Stimulated activated naive CD8-positive, alpha-beta T cell treated with anti-CD3 and anti-CD28 coated beads, Interleukin-15, Interleukin-2, amounts not matched to agents 100 U/mL and 50 U/mL, for 24 hours (primary cell): ENCODE data around the gene AKAP12.
A peak's percentile ranks its signal among the peaks of the same experiment; 100 is the strongest.
"Not testable (repeated sequence)": the region's sequence is repeated elsewhere in the genome, so short reads cannot be mapped to it uniquely, and the experiment has no call there.

Experiments used
- ATAC-seq: fragments of 150-1000 bp; cut with Tn5 transposase; one replicate; pipeline ENCODE4 v1.10.0; 2021
- DNase-seq: peaks from one replicate; pipeline ENCODE4 v3.0.0; 2021

Gene AKAP12

DNA sequence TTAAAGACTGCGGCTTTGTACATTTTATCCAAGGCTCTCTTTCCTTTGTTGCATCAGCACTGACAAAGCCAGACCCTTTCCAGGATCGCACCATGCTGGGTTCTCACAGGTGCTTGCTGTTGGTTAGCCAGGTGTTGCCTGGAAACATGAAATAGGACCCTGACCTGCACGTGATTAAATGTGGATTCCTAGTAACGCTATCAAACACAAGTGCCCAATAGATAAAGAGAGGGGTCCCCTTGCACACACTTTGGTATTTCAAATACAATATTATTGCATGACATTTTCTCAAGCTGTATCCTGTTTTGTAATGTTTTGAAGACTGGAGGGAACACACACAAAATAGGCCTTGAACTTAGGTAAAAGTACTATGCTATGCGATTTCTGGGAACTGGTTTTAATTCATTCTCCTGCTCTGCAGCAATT, 73.3 kb downstream of the AKAP12 start:
- DNase-seq = no peak
- ATAC-seq = no peak

DNA sequence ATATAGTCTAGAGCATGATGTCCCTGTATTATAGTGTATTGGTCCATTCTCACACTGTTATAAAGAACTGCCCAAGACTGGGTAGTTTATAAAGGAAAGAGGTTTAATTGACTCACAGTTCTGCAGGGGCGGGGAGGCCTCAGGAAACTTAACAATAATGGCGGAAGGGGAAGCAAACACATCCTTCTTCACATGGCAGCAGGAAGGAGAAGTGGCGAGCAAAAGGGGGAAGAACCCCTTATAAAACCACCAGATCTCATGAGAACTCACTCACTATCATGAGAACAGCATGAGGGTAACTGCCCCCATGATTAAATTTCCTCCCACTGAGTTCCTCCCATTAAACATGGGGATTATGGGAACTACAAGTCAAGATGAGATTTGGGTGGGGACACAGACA, 75.9 kb downstream of the AKAP12 start:
- not testable (repeated sequence) for ATAC-seq, DNase-seq

DNA sequence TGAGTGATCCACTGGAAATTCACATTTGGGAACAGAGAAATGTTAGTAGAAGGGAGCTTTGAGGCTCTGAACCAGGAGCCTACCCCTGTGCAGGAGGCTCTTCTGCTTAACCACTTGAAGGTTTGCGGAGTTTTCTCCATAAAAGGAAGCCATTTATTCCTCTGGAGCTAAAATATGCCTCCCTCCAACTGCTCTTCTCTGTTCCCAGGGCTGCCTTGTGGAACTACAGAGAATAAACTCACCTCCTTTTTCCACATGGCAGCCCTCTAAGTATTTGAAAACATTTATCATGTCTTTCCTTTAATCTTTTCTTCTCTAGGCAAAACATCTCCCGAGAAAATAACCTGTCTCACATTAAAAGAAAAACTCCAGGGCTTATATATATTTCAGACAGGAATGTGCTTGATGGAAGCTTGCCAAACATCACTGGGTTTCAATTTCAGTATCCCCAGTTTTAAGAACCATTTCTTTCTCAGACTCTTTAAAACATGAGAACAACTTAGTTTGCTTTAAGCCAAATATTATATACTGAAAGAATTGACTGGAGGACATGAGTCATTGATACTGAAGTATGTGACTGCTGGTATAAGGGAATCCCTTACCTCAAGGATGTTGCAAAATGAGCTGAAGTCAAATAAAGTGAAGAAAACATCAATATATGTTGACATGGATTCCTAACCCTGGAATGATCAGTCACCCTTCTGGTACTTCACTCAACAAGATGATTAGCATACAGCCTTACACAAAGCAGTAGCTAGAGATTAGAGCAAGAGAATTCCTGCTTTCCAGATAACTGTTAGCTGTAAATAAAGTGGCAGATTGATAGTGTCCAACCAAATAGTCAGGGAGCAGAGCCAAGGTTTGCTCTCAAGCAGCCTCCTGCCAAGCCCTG, 77.6 kb downstream of the AKAP12 start:
- DNase-seq (no peak), ATAC-seq (no peak)

DNA sequence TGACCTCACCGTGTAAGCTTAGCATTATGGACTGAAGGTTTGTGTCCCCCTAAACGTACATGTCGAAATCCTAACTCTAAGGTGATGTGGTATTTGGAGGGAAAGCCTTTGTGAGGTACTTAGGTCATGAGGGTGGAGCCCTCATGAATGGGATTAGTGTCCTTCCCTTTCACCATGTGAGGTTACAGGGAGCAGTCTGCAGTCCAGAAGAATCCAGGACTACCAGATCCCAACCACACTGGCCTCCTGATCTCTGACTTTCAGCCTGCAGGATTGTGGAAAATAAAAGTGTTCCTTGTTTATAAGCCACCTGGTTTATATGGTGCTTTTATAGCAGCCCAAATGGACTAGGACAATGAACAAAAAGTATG, 78.2 kb downstream of the AKAP12 start:
- DNase-seq (no peak), ATAC-seq (no peak)

DNA sequence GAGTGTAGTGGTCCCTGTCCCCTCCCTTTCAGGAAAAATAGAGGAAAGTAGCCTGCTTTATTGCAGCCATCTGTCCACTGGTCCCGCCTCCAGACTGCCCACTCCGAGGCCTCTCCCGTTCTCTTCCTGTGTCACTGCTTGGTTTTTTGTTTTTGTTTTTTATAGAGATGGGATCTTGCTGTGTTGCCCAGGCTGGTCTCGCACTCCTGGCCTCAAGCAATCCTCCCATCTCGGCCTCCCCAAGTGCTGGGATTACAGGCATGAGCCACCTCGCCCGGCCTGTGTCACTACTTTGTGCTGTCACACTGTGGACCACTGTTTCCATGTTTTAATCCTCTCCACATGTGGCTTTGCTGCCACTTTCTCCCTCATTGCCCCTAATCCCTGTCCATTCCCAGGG, 80.4 kb downstream of the AKAP12 start:
- no peak for ATAC-seq
- no peak for DNase-seq

DNA sequence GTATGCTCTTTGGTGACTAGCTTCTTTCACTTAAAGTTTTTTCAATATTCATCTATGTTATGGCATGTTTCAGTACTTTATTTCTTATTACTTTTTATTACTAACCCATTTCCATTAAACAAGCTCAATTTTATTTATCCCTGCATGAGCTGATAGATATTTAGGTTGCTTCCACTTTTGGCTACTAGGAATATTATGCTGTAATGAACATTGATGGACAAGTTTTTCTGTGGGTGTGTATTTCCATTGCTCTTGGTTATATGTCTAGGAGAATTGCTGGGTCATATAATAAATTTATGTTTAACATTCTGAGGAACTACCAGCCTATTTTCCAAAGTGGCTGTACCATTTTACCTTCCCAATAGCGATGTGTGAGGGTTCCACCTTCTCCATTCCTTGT, 81.7 kb downstream of the AKAP12 start:
- ATAC-seq (no peak), DNase-seq (no peak)

DNA sequence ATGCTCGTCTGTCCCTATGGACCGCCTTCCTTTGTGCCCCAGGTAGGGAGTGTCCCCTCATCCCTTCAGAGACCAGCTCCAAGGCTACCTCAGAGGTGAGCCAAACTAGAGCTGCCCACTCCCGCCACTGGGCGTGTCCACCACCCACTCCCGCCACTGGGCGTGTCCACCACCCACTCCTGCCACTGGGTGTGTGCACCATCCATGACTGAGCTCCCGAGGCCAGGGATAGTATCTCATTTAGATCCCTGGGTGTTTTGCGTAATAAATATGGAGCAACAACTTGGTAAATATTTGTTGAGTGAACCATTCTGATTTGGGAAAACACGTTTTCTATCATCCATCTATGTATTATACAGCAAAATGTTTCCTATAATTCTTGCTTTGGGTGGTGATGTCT, 82.8 kb downstream of the AKAP12 start:
- DNase-seq (no peak), ATAC-seq (no peak)

DNA sequence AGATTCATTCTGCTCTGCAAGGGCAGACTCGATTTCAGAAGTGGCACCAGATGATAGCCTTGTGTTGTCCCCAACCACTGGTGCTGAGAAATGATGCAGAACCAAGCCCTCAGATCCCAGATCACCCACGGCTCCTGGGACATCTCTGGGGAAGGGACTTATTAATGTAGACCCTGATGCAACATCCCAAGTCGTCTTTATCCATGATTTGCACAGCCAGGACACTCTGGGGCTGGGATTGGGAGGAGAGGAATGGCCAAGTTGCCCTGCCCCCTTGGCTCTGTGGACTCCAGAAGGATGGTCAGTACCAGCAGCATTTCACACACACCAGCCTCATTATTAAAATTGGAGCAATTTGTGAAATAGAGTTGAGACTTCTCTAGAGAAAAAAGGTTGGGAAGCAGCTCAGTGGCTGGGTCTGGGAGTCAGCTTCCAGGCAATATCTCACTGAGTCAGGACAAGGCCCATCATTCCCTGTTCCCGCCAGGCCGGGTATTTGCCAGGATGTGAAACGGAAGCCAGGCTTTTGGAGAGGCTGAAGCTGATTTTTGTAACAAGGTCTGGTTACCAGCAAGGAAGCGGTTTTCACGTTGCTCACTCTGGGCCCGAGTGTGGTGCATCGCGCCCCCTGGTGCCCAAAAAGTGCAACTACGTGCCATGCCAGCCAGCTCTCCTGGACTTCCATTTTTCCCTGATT, 84.2 kb downstream of the AKAP12 start:
- ATAC-seq = peak; percentile 63
- peak; percentile 75 for DNase-seq

DNA sequence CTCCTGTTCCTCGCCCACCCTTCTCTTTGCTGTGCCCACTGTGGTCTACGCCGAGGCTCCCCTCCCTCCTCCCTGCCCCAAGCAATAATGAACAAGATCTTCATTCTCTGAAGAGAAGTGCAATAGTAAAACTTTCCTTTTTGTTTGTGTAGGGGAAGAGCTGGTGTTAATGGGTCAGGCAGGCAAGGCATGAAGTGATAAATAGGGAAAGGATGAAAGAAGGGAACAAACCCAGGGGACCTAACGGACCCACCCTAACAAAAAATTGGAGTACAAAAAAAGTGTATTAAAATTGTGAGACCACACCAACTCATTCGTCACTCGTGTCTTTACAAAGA, 84.7 kb downstream of the AKAP12 start:
- ATAC-seq = no peak
- DNase-seq = no peak

DNA sequence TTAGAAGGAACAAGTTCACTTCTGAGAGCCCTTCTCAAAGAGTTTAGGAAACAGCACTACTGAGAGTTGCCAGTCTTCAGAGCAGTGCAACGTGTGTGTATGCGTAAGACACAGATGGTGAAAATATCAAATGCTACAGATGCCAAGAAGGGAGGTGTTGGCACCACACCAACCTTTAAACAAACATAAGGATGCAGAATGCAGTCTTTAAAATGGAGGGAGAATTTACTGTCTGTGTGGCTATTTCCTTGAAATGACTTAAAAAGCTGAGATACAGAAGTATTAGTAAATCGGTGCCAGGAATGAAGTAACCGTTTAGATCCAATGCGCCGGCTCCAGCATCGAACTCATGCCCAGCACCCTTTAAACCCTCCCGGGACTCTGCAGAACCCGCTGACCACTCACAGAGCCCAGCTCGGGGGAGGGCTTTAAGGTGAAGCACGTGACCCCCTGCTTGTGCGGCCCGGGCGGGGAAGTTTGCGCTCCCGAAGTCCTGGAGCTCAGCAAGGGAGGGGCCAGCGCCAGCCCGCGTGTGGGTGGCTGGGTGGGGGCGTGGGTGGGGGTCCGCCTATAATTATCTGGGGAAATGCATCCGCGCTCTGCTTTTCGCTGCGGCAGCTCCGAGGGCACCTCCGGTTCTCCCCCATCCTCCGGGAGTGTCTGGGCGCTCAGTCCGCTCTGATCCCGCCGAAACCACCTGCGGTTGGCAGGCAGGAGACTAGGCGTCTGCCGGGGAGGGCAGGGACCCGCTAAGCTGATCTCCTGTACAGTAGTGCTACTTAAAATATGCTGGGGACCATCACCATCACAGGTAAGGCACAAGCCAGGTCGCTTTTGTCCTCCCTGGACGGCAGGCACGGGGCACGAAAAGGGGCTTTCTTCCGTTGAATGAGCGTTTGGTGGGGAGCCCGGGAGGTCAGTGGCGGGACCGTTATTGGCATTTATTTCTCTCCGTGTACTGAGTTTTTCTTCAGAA, 85.6 kb downstream of the AKAP12 start:
- peak; percentile 25 for DNase-seq
- ATAC-seq = peak; percentile 55

DNA sequence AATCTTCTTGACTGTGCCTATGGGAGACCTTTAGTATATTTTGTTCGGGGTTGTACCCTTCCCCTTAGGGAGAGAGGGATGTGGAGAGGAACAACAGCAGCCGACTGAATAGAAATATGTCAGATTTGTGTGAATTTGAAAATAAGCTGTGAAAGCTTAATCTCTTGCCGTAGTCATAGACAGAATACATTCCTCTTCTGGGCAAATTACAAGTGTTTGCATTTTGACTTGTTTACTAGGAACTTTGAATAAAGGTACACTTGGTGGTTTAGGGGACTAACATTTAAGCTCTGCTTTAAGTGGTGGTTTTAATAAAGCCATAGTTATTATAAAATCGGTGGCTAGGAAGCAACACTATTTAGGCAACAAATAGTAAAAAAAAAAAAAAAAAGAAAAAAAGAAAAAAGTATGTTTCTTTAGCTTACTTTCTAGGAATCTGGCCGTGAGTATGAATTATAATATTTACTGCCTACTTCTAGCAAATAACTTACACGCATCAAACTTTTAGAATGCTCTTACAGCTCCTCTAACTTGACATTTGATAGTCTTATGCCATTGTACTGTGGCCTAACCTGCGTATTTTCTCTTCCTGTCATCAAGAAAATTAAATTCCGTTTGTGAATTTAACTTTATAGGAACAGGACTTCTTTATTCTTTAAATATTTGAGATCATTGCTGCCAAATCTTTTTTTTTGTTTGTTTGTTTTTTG, 86.5 kb downstream of the AKAP12 start:
- no peak for DNase-seq
- no peak for ATAC-seq

DNA sequence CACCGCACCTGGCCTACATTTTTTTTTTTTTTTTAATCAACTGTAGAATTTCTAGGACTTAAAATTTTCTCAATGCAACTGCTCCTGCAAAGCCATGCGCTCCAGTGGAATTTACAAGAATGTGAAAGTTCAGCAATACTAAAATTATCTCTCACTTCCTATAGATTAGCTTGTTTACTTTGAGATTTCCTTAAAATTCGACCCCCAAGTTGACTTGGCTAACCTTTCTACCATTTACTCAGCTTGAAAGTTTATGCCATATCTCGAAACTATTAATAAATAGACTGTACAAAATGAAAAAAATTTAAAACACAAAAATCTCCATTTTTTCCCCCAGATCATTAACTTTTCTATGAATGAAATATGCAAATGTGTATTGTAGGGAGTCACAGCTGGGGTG, 87.3 kb downstream of the AKAP12 start:
- DNase-seq (no peak), ATAC-seq (no peak)

DNA sequence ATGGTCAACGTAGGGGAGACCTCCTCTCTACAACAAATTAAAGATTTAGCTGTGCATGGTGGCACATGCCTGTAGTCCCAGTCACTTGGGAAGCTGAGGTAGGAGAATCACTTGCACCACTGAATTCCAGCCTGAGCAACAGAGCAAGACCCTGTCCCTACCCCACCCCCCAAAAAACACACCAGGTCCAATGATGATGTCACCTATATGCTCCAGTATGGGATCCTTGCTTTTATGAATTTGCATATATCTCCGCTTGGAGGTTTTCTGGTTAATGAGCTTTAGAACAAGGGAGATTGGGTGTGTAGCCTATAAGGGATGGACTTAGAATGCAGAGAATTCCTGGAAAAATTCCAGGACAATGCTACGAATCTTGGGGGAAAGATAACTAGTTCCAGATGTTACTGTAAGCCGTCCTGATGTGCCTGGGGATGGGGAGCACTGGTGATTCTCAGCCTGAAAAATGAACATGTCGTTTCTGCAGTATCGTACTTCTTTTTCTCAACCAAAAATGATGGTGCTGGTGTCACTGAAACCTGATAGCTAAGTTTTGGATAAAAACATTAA, 90.4 kb downstream of the AKAP12 start:
- DNase-seq = no peak
- ATAC-seq = no peak

DNA sequence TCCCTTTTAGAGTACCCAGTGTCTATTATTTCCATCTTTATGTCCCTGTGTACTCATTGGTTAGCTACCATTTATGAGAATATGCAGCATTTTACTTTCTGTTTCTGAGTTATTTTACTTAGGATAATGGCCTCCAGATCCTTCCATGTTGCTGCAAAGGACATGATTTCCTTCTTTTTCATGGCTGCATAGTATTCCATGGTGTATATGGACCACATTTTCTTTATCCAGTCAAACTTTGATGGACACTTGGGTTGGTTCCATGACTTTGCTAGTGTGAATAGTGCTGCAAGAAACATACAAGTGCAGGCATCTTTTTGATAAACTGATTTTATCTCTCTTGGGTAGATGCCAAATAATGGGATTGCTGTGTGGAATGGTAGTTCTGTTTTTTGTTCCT, 96.2 kb downstream of the AKAP12 start:
- ATAC-seq = no peak

DNA sequence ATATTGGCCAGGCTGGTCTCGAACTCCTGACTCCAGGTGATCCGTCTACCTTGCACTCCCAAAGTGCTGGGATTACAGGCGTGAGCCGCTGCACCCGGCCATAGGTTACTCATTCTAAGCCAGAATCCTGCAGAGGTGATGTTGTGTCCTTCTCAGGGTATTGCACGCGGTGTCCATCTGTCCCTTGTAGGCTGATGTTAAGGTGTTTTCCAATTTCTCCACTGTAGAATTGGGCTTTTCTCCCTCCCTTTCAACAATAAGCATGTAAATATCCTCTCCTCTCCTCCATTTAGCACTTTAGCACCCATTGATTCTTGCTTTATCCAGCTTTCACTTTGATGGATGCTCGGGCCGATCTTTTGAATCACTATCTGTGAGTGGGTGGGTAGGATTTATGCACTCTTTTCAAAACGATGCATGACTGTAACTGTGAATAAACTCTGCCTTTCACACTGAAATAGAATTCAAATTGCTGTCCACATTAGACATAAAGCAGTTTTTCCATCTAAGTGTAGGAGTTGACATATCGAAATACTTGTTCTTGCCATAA, 99.0 kb downstream of the AKAP12 start:
- DNase-seq (no peak), ATAC-seq (no peak)

More for the DNA sequence above, 96.2 kb downstream of the AKAP12 start:
- DNase-seq = no peak

DNA sequence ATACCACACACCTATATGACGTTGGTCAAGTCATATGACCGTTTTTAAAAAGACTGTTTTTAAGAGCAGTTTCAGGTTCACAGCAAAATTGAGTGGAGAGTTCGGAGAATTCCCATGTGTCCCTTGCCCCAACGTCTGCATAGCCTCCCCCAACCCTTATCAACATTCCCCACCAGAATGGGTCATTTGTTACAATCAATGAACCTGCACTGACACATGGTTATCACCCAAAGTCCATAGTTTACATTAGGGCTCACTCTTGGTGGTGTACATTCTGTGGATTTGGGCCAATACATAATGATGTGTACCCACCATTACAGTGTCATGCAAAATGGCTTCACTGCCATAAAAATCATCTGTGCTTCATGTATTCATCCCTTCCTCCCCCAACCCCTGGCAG, 99.6 kb downstream of the AKAP12 start:
- ATAC-seq (no peak), DNase-seq (no peak)

DNA sequence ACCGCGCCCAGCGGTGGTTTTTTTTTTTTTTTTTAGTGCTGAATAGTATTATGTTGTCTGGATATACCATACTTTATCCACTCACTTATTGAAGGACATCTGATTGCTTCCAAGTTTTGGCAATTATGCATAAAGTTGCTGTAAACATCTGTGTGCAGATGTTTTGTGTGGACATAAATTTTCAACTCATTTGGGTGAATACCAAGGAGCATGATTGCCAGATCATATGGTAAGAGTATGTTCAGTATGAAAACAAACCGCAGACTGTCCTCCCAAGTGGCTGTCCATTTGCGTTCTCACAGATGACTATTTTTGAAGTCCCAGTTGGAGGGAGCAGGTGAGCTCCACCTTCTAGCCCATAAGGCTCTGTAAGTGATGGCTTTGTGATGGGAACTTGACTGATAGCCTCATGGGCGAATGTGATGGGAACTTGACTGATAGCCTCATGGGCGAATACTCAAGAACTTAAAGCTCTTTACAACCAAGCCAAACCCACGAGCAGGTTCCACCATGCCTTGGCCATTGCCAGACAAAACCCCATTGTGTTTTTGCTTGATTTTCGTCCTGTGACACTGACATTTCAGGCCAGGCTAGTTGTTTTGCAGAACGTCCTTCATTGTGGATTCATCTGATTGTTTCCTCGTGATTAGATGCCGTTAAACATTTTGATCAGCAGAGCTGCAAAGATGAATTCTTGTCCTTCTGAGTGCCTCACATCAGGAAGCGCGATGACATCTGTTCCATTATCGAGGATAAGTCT, 100.6 kb downstream of the AKAP12 start:
- no peak for DNase-seq
- no peak for ATAC-seq

DNA sequence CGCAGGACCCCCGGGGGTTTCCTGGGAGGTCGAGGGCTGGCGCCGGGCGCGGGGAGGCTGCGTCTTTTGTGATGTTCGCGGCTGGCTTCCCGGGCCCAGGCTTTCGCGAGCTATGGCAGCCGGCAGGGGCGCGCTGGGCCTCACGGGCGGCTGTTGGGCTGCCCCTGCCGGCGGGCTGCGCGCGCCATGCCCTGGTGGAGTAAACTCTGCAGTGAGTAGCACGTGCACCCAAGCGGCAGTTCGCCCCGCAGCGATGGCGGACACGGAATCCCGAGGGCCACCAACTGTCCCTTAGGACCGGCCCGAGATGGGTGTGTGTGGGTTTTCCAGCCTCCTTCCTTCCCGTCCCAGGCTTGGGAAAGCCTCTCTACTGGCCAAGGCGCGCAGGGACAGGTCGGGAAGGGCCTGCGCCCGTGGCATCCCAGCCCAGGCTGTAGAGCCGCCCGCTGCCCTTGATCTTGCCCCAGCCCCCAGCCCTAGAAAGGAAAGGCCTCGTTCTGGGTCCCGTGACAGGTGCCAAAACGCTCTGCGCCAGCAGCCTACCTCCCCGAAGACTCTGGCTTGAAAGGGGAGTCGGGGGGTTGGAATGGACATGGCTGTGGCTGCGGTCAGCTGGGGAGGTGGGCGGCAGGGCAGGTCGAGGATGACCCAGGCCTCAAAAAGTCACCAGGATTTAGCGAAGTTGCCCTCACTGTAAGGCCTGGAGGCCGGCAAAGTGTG, 101.9 kb downstream of the AKAP12 start:
- DNase-seq (no peak), ATAC-seq (no peak)

DNA sequence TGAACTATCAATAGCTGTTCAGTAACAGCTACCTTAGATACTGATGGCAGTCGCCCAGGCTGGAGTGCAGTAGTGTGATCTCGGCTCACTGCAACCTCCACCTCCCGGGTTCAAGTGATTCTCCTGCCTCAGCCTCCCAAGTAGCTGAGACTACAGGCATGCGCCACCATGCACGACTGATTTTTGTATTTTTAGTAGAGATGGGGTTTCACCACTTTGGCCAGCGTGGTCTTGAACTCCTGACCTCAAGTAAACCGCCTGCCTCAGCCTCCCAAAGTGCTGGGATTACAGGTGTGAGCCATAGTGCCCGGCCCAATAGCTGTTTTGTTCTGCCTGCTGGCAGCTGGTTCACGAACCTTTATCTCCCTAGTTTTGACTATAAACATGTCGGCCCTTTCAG, 103.0 kb downstream of the AKAP12 start:
- ATAC-seq, DNase-seq: not testable (repeated sequence)
